GM21447 (cell line): ENCODE data around the gene BCL7C.

Experiments used
- ATAC-seq: cut with Tn5 transposase; IDR thresholded peaks from one replicate; pipeline ENCODE4 v1.9.1; 2021; ENCODE audit not compliant: unreplicated experiment

The BCL7C gene

GRCh38 chr16:30922960-30923535, 29.2 kb upstream of the BCL7C start:
- peak; percentile 64 for ATAC-seq

DNA sequence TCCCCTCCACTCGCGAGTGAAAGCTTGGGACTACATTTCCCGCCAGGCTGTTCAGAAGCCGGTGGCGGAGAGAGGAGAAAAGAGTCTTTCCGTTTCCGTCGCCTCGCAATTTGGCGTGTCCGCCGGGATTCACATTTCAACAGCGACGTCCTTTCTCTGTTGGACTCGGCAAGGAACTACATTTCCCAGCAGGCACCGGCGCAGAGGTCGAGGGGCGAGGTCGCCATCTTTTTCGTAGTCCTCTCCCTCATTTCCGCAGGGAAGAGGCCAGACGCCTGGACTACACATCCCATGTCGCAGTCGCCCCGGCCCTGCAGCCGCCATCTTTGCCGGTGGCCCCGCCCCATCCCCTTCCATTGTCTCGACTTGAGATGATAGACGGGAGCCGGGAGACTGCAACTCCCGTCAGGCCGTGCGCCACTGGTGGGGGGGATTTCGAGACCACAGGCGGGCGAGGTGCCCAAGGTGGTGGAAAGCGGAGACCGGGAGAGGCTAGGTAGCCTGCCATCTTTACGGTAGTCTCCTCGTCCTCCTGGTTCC, 28.6 kb upstream of the BCL7C start:
- ATAC-seq = peak; percentile 71

DNA sequence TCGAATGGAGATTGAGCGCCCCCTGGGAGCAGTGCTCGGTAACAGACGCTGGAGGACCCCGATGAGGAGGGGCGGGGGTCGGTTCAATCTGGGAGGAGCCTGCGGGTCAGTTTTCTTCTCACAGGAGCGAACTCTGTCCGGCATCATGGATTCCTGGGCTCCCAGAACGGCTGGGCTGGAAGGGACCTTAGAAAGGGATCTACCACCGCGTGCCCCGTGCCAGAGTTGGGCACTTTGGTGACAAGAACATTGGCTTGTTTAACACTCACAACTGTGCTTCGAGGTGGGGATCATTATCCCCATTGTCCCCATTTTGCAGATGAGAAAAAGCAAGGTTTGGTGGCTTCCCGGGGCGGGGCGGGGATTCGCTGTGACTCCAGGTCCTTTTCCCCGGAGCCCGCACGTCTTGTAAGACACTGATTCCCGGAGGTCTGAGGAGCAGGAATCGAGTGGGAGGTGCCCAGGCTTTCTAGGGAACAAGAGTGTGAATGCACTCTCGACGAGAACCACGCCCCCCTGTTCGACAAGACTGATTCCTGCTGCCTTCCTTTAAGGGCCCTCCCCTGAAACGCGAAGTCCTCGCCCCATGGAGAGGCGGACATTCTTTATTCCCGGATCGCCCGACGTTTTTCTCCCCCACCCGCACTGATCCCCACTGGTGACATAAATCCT, 28.0 kb upstream of the BCL7C start:
- peak; percentile 1 for ATAC-seq

DNA sequence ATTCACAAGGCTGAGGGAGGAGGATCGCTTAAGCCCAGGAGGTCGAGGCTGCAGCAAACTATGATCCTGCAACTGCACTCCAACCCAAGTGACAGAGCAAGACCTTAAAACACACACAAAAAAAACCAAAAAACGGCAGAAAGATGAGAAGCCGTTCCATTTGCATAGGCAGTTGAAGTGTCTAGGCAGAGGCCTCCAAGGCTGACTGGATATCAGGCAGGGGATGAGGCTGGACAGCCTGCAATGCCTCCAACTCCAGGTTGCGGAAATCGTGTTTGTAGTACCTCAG, 27.5 kb upstream of the BCL7C start:
- ATAC-seq = no peak

GRCh38 chr16:30920891-30921290, 27.0 kb upstream of the BCL7C start:
- ATAC-seq = no peak

DNA sequence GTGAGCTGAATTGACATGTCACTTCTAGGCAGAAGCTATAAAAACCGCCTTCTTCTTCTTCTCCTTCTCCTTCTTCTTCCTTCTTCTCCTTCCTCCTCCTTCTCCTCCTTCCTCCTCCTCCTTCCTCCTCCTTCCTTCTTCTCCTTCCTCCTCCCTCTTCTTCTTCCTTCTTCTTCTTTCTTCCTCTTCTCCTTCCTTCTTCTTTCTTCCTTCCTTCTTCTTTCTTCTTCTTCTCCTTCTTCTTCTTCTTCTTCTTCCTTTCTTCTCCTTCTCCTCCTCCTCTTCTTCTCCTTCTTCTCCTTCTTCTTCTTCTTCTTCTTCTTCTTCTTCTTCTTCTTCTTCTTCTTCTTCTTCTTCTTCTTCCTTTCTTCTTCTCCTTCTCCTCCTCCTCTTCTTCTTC, 24.7 kb upstream of the BCL7C start:
- no peak for ATAC-seq

- no peak for ATAC-seq
Measured at GRCh38 chr16:30914830-30915229, 21.0 kb upstream of the BCL7C start.

DNA sequence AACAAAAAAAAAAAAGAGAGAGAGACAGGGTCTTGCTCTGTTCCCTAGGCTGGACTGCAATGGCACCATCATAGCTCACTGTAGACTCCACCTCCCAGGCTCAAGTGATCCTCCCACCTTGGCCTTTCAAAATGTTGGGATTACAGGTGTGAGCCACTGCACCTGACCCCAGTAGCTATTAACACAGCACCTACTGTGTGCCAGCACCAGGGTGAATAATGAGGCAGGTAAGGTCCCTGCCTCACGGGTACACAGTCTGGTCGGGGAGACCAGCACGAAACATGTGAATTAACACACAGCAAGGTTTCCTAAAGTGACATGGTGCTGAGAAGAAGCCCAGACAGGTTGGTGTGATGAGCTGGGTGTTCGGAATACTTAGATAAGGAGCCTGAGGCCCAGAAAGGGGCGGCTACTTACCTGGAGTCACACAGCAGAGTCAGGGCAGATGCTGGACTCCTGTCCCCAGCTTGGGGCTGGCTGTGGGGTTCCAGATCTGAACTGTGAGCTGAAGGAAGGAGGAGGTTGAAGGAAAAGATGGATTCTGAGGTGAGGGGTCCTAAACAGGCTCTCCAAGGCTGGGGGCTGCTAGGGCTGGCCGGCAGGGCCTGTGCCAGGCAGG, 19.0 kb upstream of the BCL7C start:
- no peak for ATAC-seq

DNA sequence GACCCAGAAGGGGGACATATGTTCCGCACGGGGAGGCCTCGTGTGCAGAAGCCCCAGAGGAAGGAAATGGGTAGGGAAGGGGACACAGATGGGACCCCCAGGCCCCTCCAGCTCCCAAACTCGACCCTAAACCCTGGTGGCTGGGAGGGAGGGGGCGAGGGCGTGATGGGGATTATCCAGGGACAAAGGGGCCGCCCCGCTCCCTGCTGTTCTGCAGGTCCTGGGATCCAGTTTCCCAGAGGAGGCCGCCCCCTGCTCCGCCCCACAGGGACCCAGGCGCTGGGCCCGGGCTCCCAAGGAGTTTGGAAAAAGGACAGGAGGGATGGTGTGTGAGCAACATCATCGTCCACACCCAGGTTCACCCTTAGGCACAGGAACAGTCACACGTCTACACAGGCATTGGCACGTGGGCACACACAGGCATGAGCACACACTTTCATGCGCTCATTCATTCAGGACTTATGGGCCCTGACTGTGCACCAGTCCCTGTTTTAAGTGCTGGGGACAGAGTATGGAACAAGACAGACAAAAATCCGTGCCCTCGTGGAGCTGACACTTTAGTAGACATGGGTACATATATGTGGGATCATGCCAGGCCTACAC, 16.7 kb upstream of the BCL7C start:
- ATAC-seq = no peak

- no peak for ATAC-seq
Measured at GRCh38 chr16:30907064-30907463, 13.2 kb upstream of the BCL7C start.

GRCh38 chr16:30904114-30904780, 10.4 kb upstream of the BCL7C start:
- no peak for ATAC-seq

- ATAC-seq = no peak
Measured at GRCh38 chr16:30903596-30903995, 9.7 kb upstream of the BCL7C start.

GRCh38 chr16:30903002-30903401, 9.1 kb upstream of the BCL7C start:
- no peak for ATAC-seq

DNA sequence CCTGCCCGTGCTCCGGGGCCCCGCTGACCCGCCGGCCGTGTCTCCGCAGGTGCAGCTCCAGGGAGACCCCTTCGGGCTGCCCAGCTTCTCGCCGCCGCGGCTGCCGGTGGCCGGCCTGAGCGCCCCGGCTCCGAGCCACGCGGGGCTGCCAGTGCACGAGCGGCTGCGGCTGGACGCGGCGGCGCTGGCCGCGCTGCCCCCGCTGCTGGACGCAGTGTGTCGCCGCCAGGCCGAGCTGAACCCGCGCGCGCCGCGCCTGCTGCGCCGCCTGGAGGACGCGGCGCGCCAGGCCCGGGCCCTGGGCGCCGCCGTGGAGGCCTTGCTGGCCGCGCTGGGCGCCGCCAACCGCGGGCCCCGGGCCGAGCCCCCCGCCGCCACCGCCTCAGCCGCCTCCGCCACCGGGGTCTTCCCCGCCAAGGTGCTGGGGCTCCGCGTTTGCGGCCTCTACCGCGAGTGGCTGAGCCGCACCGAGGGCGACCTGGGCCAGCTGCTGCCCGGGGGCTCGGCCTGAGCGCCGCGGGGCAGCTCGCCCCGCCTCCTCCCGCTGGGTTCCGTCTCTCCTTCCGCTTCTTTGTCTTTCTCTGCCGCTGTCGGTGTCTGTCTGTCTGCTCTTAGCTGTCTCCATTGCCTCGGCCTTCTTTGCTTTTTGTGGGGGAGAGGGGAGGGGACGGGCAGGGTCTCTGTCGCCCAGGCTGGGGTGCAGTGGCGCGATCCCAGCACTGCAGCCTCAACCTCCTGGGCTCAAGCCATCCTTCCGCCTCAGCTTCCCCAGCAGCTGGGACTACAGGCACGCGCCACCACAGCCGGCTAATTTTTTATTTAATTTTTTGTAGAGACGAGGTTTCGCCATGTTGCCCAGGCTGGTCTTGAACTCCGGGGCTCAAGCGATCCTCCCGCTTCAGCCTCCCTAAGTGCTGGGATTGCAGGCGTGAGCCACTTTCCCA, 8.4 kb upstream of the BCL7C start:
- ATAC-seq = peak; percentile 66

DNA sequence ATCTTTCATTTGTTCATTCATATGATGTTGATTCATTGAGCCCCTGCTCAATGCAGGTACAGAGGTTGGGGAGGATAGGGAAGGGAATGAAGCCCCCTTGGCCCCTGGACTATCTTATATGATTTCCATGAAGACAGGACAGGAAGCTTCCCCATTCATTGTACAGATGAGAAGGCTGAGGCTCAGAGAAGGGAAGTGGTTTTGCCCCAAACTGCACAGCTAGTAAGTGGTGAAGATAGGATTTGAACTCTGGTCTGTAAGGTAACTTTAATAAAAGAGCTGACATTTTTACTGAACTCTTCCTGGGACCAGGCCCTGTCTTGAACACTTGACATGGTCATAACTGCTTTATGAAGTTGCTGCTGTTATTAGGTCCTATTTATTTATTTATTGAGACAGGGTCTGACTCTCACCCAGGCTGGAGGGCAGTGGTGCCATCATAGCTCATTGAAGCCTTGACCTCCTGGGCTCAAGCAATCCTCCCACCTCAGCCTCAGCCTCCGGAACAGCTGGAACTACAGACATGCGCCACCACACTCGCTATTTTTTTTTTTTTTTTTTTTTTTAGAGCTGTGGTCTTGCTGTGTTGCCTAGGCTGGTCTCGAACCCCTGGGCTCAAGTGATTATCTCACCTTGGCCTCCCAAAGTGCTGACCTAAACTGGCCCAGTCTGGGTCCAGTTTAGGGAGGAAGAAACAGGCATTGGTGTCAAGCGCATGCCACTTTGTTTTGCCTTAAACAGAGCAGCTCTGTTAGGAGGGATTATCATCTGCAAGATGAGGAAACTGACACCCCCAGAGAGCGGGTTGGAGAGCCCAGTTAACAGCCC, 7.5 kb upstream of the BCL7C start:
- no peak for ATAC-seq

DNA sequence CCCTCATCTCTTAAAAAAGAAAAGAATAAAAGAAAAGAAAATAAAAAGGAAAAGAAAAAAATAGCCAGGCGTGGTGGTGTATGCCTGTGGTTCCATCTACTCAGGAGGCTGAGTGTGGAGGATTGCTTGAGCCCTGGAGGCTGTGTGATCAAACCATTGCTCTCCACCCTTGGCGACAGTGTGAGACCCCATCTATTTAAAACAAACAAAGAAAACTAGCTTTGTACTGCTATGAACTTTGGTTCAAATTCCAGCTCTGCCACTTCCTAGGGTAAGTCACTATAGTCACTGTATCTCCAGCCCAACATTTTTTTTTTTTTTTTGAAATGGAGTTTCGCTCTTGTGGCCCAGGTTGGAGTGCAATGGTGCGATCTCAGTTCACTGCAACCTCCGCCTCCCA, 6.7 kb upstream of the BCL7C start:
- ATAC-seq = no peak

- no peak for ATAC-seq
Measured at GRCh38 chr16:30899794-30900193, 5.9 kb upstream of the BCL7C start.

DNA sequence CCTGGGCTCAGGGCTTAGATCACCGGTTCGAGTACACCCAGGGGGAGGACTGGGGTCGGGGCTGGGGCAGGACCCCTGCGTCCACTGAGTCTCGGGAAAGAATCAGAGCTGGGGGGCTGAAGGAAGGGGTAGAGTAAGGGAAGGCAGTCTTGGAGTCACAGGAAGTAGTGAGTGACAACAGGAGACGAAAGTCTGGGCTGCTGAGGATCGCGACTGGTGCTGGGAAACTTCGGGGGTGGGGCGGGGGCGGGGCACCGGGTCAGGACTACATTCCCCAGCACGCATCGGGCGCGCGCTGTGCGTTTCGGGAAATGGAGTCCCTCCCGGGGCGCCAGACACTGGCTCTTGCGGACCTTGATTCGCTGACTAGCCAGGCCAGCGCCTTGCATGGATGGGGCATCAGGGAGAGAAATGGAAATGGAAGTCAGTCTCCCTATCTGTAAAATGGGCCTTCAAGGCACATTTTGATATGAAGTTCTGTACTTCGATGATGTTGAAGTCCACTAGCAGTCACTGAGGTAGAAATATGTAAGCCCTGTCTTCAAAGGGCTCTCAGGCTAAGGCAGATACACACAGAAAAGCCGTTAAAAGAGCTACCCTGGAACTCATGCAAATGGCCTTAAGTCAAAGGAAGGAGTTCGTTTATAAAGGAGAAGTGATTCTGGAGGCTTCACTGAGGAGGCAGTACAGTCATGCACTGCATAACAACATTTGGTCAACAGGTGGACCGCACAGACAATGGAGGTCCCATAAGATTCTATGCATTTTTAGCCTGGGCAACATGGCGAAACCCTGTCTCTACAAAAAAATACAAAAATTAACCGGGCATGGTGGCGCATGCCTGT, 3.2 kb upstream of the BCL7C start:
- ATAC-seq = peak; percentile 32
